Mesodermal cell (in vitro differentiated cells): ENCODE measurements around the gene MARCHF3.
A peak's percentile ranks its signal among the peaks of the same experiment; 100 is the strongest.
"Not testable (repeated sequence)": the region's sequence is repeated elsewhere in the genome, so short reads cannot be mapped to it uniquely, and the experiment has no call there.

ENCODE experiments used
- H3K27ac ChIP-seq: 2 replicates; pipeline ENCODE4 v1.7.0; 2013; ENCODE audit warnings: mild to moderate bottlenecking, low read depth, low read length, moderate library complexity; ENCODE audit not compliant: severe bottlenecking
- H3K36me3 ChIP-seq: 2 replicates; pipeline ENCODE4 v1.7.1; 2013; ENCODE audit warnings: mild to moderate bottlenecking, low read length, moderate library complexity; ENCODE audit not compliant: control insufficient read depth, insufficient read depth
- H3K4me1 ChIP-seq: one replicate; pipeline ENCODE4 v1.7.1; 2013; ENCODE audit warnings: mild to moderate bottlenecking, low read length; ENCODE audit not compliant: insufficient read depth, control insufficient read depth, poor library complexity, severe bottlenecking
- H3K4me3 ChIP-seq: 2 replicates; pipeline ENCODE4 v1.7.0; 2013; ENCODE audit warnings: low read length, control low read depth, mild to moderate bottlenecking; ENCODE audit not compliant: insufficient read depth, poor library complexity, severe bottlenecking; ENCODE audit errors: extremely low read depth
- H3K9me3 ChIP-seq: 2 replicates; pipeline ENCODE4 v1.7.1; 2013; ENCODE audit warnings: mild to moderate bottlenecking, low read length, moderate library complexity; ENCODE audit not compliant: control insufficient read depth
- WGBS, 2 experiments: methylation state at CpG; one replicate each; pipeline ENCODE4 v1.1.5; 2013; ENCODE audit warnings: missing lambda C conversion rate in 2 of 2; ENCODE audit not compliant: insufficient coverage in 2 of 2; 5-methylcytosine and 5-hydroxymethylcytosine counted together

MARCHF3 gene

DNA sequence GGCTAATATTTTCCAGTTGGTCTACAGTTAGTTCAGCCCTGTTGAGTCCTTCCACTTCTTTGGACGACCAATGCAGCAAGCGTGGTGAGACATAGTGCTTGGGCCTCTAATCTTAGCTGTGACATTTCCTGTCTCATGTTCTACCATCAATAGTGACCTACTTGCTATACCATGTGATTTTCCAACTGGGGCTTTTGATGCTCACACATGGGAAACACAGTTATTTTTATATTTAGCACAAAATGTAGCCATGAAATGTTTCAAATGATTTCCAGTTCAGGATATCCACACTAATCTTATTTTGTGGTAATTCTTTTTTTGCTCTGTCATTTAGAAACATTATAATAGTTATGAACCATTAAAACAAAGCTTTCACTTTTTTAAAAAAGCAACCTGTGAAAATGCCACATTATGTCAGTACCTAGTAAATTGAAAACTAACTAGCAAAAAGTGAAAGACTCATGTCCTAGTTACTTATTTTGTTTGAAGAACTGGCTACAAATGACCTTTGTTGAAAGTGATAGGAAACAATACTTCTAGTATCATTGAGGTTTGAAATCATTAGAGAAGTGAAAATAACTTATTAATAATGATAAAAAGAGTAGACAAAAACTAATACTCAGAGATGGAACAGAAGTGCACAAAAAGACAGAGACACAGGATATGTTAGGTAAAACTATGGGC lies 18.3 kb downstream of the MARCHF3 start:
- Histone ChIP-seq H3K36me3 (no peaks in the 10 kb centered on the region), H3K9me3 (no peaks in the 10 kb centered on the region), H3K4me1 (peaks cover 3% of the 10 kb centered on the region), H3K4me3 (no peak overlapping the region), H3K27ac (no peak overlapping the region)
- 88 to 100% methylated on average over 2 of the region's 2 CpGs for WGBS, 2 experiments

DNA sequence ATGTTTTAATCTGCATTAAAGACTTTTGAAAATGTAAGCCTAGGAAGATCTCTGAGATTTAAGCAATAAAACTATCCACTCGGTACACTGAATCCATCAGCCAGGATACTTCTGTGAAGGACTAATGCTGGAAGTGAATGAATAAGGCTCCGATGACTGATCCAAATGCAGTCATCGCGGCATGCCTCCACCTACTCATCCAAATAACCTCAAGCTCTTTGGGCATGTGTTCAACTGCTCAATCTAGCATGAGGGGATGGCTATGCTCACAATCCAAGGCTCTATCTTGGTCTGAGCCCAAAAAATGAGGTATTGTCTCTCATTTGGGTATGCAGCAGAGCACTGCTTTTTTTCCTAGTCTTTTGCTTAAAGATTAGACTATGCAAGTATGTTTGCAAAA lies 19.2 kb downstream of the MARCHF3 start:
- Histone ChIP-seq H3K27ac (no peak overlapping the region), H3K4me3 (no peak overlapping the region), H3K4me1 (peaks cover 3% of the 10 kb centered on the region), H3K36me3 (no peaks in the 10 kb centered on the region), H3K9me3 (no peaks in the 10 kb centered on the region)
- WGBS, 2 experiments = 93% methylated on average over 2 of the region's 4 CpGs; no CpG with 5 or more reads in 1 of the 2 experiments

DNA sequence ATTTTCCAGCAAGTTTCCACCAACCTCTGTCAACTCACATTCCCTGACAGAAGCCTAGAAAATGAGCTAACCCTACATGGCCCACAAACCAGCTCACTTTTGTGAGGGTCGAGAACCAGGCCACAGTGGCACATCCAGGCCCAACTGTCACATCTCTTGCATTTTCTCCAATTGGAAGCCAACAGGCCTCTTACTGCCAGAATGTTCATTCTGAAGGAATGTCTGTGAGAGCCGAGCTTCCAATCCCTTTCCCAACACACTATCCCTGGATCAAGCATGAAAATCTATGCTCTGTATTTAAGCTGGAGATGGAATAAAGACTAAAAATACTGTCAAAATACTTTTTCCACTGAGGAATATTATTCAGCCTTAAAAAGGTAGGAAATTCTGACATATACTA lies 20.0 kb downstream of the MARCHF3 start:
- 57 to 100% methylated on average over 1 of the region's 2 CpGs for WGBS, 2 experiments
- no peaks in the 10 kb centered on the region for H3K9me3 ChIP-seq
- no peak overlapping the region for H3K27ac ChIP-seq
- H3K36me3 ChIP-seq = no peaks in the 10 kb centered on the region
- H3K4me1 ChIP-seq = peaks cover 3% of the 10 kb centered on the region
- H3K4me3 ChIP-seq = no peak overlapping the region

DNA sequence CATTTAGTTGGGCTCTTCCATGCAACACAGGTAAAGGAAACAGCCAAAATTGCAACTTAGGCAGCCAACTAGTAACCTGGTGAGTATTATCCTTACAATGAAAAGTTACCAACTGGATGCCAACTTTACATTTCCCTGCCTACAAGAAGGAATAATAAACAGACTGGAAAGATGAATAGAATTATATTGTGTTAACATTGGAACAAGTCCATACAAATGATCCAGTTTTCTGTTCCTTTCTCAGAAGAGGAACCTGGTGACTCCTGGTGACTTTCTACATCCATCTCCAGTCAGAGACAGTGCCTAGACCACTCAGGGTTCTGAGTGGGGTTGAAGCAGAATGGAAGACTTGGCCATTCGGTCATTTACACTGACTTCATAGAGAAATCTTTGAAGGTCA lies 20.6 kb downstream of the MARCHF3 start:
- Histone ChIP-seq H3K27ac (no peak overlapping the region), H3K36me3 (no peaks in the 10 kb centered on the region), H3K9me3 (no peaks in the 10 kb centered on the region), H3K4me3 (no peak overlapping the region), H3K4me1 (peaks cover 3% of the 10 kb centered on the region)
- no CpG with 5 or more reads among the region's 1 CpG for WGBS, 2 experiments

DNA sequence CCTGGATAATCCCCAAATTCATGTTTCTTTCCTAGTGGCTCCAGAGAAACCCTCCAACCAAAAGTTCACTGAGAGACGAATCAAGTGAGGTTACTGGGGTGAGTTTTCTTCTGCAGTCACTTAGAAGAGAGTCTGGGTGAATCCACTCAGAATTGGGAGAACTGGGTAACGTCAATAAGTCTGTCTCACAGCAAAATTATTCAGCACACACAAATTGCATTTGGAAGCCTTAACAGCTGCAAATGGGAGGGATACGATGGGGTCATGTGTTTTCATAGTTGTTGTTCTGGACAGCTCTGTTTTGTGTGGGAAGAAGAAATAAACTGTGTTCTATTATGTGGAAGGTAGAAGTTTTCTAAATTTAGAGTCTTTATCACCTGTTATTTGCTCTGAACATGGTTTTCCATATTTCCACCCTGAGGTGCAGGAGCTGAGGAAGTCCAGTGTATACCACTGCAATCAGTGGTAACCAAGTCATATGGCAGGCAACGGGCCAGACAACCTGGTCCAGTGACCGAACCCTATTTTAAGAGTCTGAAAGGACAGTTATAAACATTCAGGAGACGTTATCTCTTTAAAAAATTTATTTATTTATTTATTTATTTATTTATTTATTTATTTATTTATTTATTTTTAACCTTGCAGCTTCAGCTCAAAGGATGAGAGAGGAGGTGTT lies 21.9 kb downstream of the MARCHF3 start:
- Histone ChIP-seq H3K36me3 (no peaks in the 10 kb centered on the region), H3K4me1 (peaks cover 6% of the 10 kb centered on the region), H3K9me3 (no peaks in the 10 kb centered on the region), H3K27ac (no peak overlapping the region), H3K4me3 (no peak overlapping the region)
- WGBS, 2 experiments = 83 to 100% methylated on average over 1 of the region's 6 CpGs

DNA sequence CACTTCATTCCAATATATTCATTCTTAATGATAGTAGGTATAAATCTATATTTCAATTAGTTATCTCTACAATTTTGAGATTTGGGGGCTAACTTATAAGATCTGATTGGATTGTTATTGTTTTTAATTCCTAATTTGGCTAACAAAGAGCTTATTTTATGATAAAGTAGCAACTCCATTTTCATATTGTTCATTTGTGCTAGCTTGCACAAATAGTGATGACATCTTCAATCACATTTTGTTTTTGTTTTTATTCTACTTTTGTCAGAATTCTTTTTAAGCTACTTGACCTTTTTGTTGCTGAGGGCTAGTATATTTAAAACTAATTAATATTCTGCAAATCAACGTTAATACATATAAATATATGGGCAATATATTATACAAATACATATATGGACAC lies 22.8 kb downstream of the MARCHF3 start:
- no peak overlapping the region for H3K27ac ChIP-seq
- no CpG with 5 or more reads among the region's 1 CpG for WGBS, 2 experiments
- H3K9me3 ChIP-seq = no peaks in the 10 kb centered on the region
- H3K36me3 ChIP-seq = no peaks in the 10 kb centered on the region
- H3K4me1 ChIP-seq = peaks cover 8% of the 10 kb centered on the region
- H3K4me3 ChIP-seq = no peak overlapping the region

DNA sequence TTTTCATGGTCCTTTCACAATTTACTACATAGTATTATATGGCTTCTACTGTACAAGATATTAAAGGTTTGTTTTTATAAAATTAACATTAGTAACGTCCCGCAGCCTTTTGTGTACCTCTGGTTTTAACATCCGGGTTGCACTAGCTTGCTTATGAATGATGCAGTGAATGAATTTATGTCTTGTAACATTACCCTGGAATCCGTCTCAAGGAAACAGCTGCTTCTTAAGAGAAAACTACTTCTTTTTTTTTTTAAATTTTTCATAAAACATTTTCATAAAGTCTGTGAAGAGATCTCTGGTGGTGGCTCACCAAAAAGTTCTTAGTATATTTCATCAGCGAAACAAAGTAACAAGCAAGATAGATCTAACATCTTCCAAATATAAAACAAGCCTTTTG lies 23.6 kb downstream of the MARCHF3 start:
- Histone ChIP-seq H3K27ac (no peak overlapping the region), H3K4me3 (no peak overlapping the region), H3K36me3 (no peaks in the 10 kb centered on the region), H3K4me1 (peaks cover 15% of the 10 kb centered on the region), H3K9me3 (no peaks in the 10 kb centered on the region)
- 100% methylated on average over 1 to 2 of the region's 5 CpGs for WGBS, 2 experiments

DNA sequence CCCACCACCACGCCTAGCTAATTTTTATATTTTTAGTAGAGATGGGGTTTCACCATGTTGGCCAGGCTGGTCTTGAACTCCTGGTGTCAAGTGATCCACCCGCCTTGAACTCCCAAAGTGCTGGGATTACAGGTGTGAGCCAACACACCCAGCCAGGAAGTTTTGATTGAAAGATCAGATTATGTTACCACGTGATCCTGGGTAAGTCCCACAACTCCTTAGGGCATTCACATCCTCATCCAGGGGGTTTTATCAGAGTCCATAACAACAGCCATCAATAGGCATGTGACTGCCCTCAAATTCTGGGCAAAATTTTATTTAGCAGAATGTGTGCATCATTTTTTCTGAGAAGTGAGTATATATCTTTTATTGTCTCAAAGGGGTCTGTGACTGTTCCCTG lies 25.1 kb downstream of the MARCHF3 start:
- peaks cover 23% of the 10 kb centered on the region for H3K4me1 ChIP-seq
- H3K27ac ChIP-seq, H3K4me3 ChIP-seq, H3K9me3 ChIP-seq, H3K36me3 ChIP-seq: not testable (repeated sequence)
- 83 to 86% methylated on average over 1 of the region's 3 CpGs for WGBS, 2 experiments

GRCh38 chr5:127004721-127005120 lies 25.6 kb downstream of the MARCHF3 start:
- H3K27ac ChIP-seq = no peak overlapping the region
- H3K36me3 ChIP-seq = no peaks in the 10 kb centered on the region
- 90% methylated on average over 2 to 3 of the region's 3 CpGs for WGBS, 2 experiments
- H3K9me3 ChIP-seq = no peaks in the 10 kb centered on the region
- no peak overlapping the region for H3K4me3 ChIP-seq
- peaks cover 23% of the 10 kb centered on the region for H3K4me1 ChIP-seq

- Histone ChIP-seq H3K9me3 (no peaks in the 10 kb centered on the region), H3K36me3 (no peaks in the 10 kb centered on the region), H3K4me1 (peaks cover 23% of the 10 kb centered on the region), H3K4me3 (no peak overlapping the region), H3K27ac (no peak overlapping the region)
- 90 to 96% methylated on average over 3 to 4 of the region's 7 CpGs for WGBS, 2 experiments
These were observed 26.4 kb downstream of the MARCHF3 start for GRCh38 chr5:127003798-127004495.

GRCh38 chr5:127002390-127002789 lies 28.0 kb downstream of the MARCHF3 start:
- Histone ChIP-seq H3K27ac (peak overlapping the region; percentile 99), H3K36me3 (no peaks in the 10 kb centered on the region), H3K4me1 (peaks cover 29% of the 10 kb centered on the region), H3K9me3 (no peaks in the 10 kb centered on the region), H3K4me3 (no peak overlapping the region)
- 59 to 64% methylated on average over 2 to 3 of the region's 3 CpGs for WGBS, 2 experiments
